IPS-NIHi7 (cell line): ENCODE data around the gene OR10T2.
"Not testable (repeated sequence)": the region's sequence is repeated elsewhere in the genome, so short reads cannot be mapped to it uniquely, and the experiment has no call there.

ENCODE experiments used
- DNase-seq: peaks from one replicate; pipeline ENCODE4 v3.0.0; 2012; ENCODE audit warnings: mixed read lengths; ENCODE audit errors: extremely low spot score

OR10T2 gene

GRCh38 chr1:158398818-158399514 lies at the start of gene OR10T2:
OR10T2 (minus strand) TSS chr1:158399466; CDS start chr1:158399466, 0 bp downstream.
- no peak for DNase-seq

- no peak for DNase-seq
These were observed 46.1 kb upstream of the OR10T2 start for GRCh38 chr1:158445376-158445775.

- DNase-seq, result no peak
These were observed 35.5 kb upstream of the OR10T2 start for GRCh38 chr1:158434741-158435140.

GRCh38 chr1:158430163-158430562 lies 30.9 kb upstream of the OR10T2 start:
- not testable (repeated sequence) for DNase-seq

- no peak for DNase-seq
These were observed 26.9 kb upstream of the OR10T2 start, which contains the start of gene OR10K2 for GRCh38 chr1:158426137-158426536. OR10K2 (minus strand) TSS chr1:158426237; CDS start chr1:158420866, 5,371 bp downstream.

- DNase-seq, result no peak
These were observed 25.8 kb upstream of the OR10T2 start for GRCh38 chr1:158425027-158425426.

- DNase-seq, result no peak
These were observed 22.9 kb upstream of the OR10T2 start for GRCh38 chr1:158422212-158422611.

- no peak for DNase-seq
These were observed 18.3 kb upstream of the OR10T2 start for GRCh38 chr1:158417586-158417985.

GRCh38 chr1:158414651-158415345 lies 15.5 kb upstream of the OR10T2 start:
- DNase-seq, result no peak

GRCh38 chr1:158407092-158407491 lies 7.8 kb upstream of the OR10T2 start:
- no peak for DNase-seq

- no peak for DNase-seq
These were observed 1.6 kb upstream of the OR10T2 start for GRCh38 chr1:158400871-158401270.

GRCh38 chr1:158396646-158397045 lies 2.6 kb downstream of the OR10T2 start:
- no peak for DNase-seq

GRCh38 chr1:158393476-158393875 lies 5.8 kb downstream of the OR10T2 start:
- DNase-seq, result no peak

- no peak for DNase-seq
These were observed 8.2 kb downstream of the OR10T2 start for GRCh38 chr1:158391099-158391498.

GRCh38 chr1:158390331-158390730 lies 8.9 kb downstream of the OR10T2 start:
- DNase-seq, result no peak

GRCh38 chr1:158374860-158375259 lies 24.4 kb downstream of the OR10T2 start:
- no peak for DNase-seq

GRCh38 chr1:158374101-158374500 lies 25.2 kb downstream of the OR10T2 start:
- not testable (repeated sequence) for DNase-seq

GRCh38 chr1:158371188-158371953 lies 27.9 kb downstream of the OR10T2 start:
- no peak for DNase-seq

GRCh38 chr1:158366783-158367182 lies 32.5 kb downstream of the OR10T2 start:
- DNase-seq, result no peak

GRCh38 chr1:158362941-158363340 lies 36.3 kb downstream of the OR10T2 start:
- no peak for DNase-seq

GRCh38 chr1:158362482-158362881 lies 36.8 kb downstream of the OR10T2 start:
- no peak for DNase-seq

GRCh38 chr1:158357441-158357840 lies 41.8 kb downstream of the OR10T2 start:
- DNase-seq, result no peak
